Suprapubic skin (tissue), 4 donors: ENCODE data around the gene OR1K1. TPM values are rescaled to one million over a fixed set of nuclear protein-coding genes. Genes with fewer than 3 reads are reported as not detected.

Experiments used
- DNase-seq, 2 donors: peaks; one replicate each; pipeline ENCODE4 v3.0.0-alpha.2; 2019; ENCODE audit warnings: low spot score in 2 of 2
- H3K27ac ChIP-seq: fragments of 200-600 bp; sonication (generic); one replicate; pipeline ENCODE4 v1.5.1; 2019
- H3K27me3 ChIP-seq: fragments of 200-600 bp; sonication (generic); one replicate; pipeline ENCODE4 v1.5.1; 2019
- H3K36me3 ChIP-seq: fragments of 200-600 bp; sonication (generic); one replicate; pipeline ENCODE4 v1.5.1; 2019
- H3K4me1 ChIP-seq: fragments of 200-600 bp; sonication (generic); one replicate; pipeline ENCODE4 v1.5.1; 2019
- H3K4me3 ChIP-seq: fragments of 200-600 bp; sonication (generic); one replicate; pipeline ENCODE4 v1.5.1; 2019; ENCODE audit warnings: mild to moderate bottlenecking
- H3K9me3 ChIP-seq: fragments of 200-600 bp; sonication (generic); one replicate; pipeline ENCODE4 v1.5.1; 2019
- CTCF ChIP-seq, 2 donors: fragments of 200-600 bp in 1 of 2; fragments of 450-650 bp in 1 of 2; sonication (generic) in 1 of 2; IDR thresholded peaks; one replicate each; pipeline ENCODE4 v1.5.1; 2016 to 2019; ENCODE audit warnings: antibody characterized with exemption in 2 of 2, mild to moderate bottlenecking in 1 of 2, moderate library complexity in 1 of 2
- EP300 ChIP-seq: sonication (generic); formaldehyde crosslinking; IDR thresholded peaks from one replicate; pipeline ENCODE4 v1.6.1; 2017; ENCODE audit warnings: antibody characterized with exemption
- POLR2A ChIP-seq, 2 donors: fragments of 450-650 bp; IDR thresholded peaks; one replicate each; pipeline ENCODE4 v1.6.1; 2017; ENCODE audit warnings: antibody characterized with exemption in 2 of 2, mild to moderate bottlenecking in 2 of 2, moderate library complexity in 2 of 2
- POLR2AphosphoS5 ChIP-seq, 3 donors: sonication (generic); formaldehyde crosslinking; IDR thresholded peaks; one replicate each; pipeline ENCODE4 v1.6.1; 2017; ENCODE audit warnings: antibody characterized with exemption in 3 of 3
- WGBS: methylation state at CpG from one replicate; pipeline ENCODE4 v1.1.5; 2018; 5-methylcytosine and 5-hydroxymethylcytosine counted together
- total RNA-seq, 4 donors: library from RNA; depleted of rRNA; stranded (reverse); fragments of >200 nt; gene quantifications; one replicate each; pipeline ENCODE4 v1.1.0, GENCODE V29; 2016

The OR1K1 gene
- total RNA-seq, 4 donors from 2014 or later = not detected

- Histone ChIP-seq H3K27me3 (no peaks in the 10 kb centered on the region), H3K4me3 (no peak overlapping the region), H3K36me3 (peaks cover 37% of the 10 kb centered on the region), H3K27ac (no peak overlapping the region), H3K4me1 (no peaks in the 10 kb centered on the region), H3K9me3 (no peaks in the 10 kb centered on the region)
- TF ChIP-seq POLR2A (IDR thresholded peaks at IDR 0.05) (no peak), POLR2AphosphoS5 (IDR thresholded peaks at IDR 0.05) (no peak), CTCF (IDR thresholded peaks at IDR 0.05) (no peak)
- no peak for DNase-seq
- WGBS = 64% methylated on average over 3 of the region's 3 CpGs
Measured at GRCh38 chr9:122845116-122845515, 45.2 kb downstream of the OR1K1 start.

GRCh38 chr9:122846371-122846940 lies 46.5 kb downstream of the OR1K1 start:
- Histone ChIP-seq H3K36me3 (peaks cover 51% of the 10 kb centered on the region), H3K27ac (no peak overlapping the region), H3K4me1 (no peaks in the 10 kb centered on the region), H3K4me3 (no peak overlapping the region), H3K27me3 (no peaks in the 10 kb centered on the region), H3K9me3 (no peaks in the 10 kb centered on the region)
- 91% methylated on average over 5 of the region's 5 CpGs for WGBS
- DNase-seq = no peak
- TF ChIP-seq POLR2AphosphoS5 (IDR thresholded peaks at IDR 0.05) (no peak), CTCF (IDR thresholded peaks at IDR 0.05) (no peak), POLR2A (IDR thresholded peaks at IDR 0.05) (no peak), EP300 (no peak)

- Histone ChIP-seq H3K36me3 (peaks cover 62% of the 10 kb centered on the region), H3K4me1 (no peaks in the 10 kb centered on the region), H3K27ac (no peak overlapping the region), H3K9me3 (no peaks in the 10 kb centered on the region), H3K27me3 (no peaks in the 10 kb centered on the region), H3K4me3 (no peak overlapping the region)
- TF ChIP-seq POLR2A (IDR thresholded peaks at IDR 0.05) (no peak), POLR2AphosphoS5 (IDR thresholded peaks at IDR 0.05) (no peak), CTCF (IDR thresholded peaks at IDR 0.05) (no peak), EP300 (no peak)
- no peak for DNase-seq
- 85% methylated on average over 2 of the region's 2 CpGs for WGBS
Measured at GRCh38 chr9:122848256-122848943, 48.5 kb downstream of the OR1K1 start.

Other genes starting within 250 kb of the OR1K1 start
- not detected for gene OR1N2, start 247.0 kb upstream of the OR1K1 start, total RNA-seq
- gene OR1L8, start 216.7 kb upstream of the OR1K1 start, total RNA-seq = not detected
- not detected for gene OR1Q1, start 185.4 kb upstream of the OR1K1 start, total RNA-seq
- 1 to 10 TPM in 1 of 4 donors, not detected in 3; 2.6 TPM for gene OR1B1, start 142.5 kb upstream of the OR1K1 start, total RNA-seq
- not detected for gene OR1L1, start 138.4 kb upstream of the OR1K1 start, total RNA-seq
- gene OR1L3, start 125.0 kb upstream of the OR1K1 start, total RNA-seq = not detected
- not detected for gene OR1L4, start 76.1 kb upstream of the OR1K1 start, total RNA-seq
- gene OR1L6, start 57.8 kb upstream of the OR1K1 start, total RNA-seq = not detected
- not detected for gene OR5C1, start 11.2 kb upstream of the OR1K1 start, total RNA-seq
- gene PDCL, start 28.5 kb downstream of the OR1K1 start, total RNA-seq = 10 to 100 TPM; 13.8 to 21.7 (median 18.1) TPM
- 10 to 100 TPM; 24.2 to 59.2 (median 28.6) TPM for gene RC3H2, start 105.2 kb downstream of the OR1K1 start, total RNA-seq
- gene ZBTB6, start 113.2 kb downstream of the OR1K1 start, total RNA-seq = 1 to 10 TPM; 3.9 to 8.7 (median 6.0) TPM
- 1 to 10 TPM; 3.7 to 6.4 (median 4.8) TPM for gene ZBTB26, start 131.4 kb downstream of the OR1K1 start, total RNA-seq
- gene RABGAP1, start 140.9 kb downstream of the OR1K1 start, total RNA-seq = 100 to 1,000 TPM in 1 of 4 donors, 10 to 100 TPM in 3; 31.4 to 115 (median 64.4) TPM
- gene GPR21, start 233.5 kb downstream of the OR1K1 start, total RNA-seq = 1 to 10 TPM in 3 of 4 donors, not detected in 1; 1.0 to 4.7 (median 1.0) TPM